Fibroblast of skin of back (primary cell): ENCODE results near the gene LCE1A.

ENCODE experiments used
- DNase-seq: peaks from one replicate; pipeline ENCODE4 v3.0.0-alpha.2; 2013

LCE1A gene

GRCh38 chr1:152870831-152871730 lies 43.8 kb downstream of the LCE1A start:
- no peak for DNase-seq

- DNase-seq, result no peak
These were observed 44.5 kb downstream of the LCE1A start for GRCh38 chr1:152871731-152872126.

- peak; percentile 46 for DNase-seq
These were observed 46.2 kb downstream of the LCE1A start for GRCh38 chr1:152873495-152873894.

- DNase-seq, result no peak
These were observed 49.6 kb downstream of the LCE1A start for GRCh38 chr1:152876827-152877226.
